Endothelial cell of umbilical vein (primary cell): ENCODE data around the gene MLLT1. TPM values are rescaled to one million over a fixed set of nuclear protein-coding genes. Genes with fewer than 3 reads are reported as not detected.

ENCODE experiments used
- BruUV-seq: library from RNA; stranded (reverse); fragments of 400-500 nt; replicated peaks from 2 replicates; lab custom pipeline; 2021; lab: Mats Ljungman, UMichigan
- CTCF ChIA-PET: fragments of 300-600, 350-600 bp; sonication (Branson Sonifier 250); formaldehyde crosslinking; loops from one replicate; lab custom pipeline; 2021; ENCODE audit warnings: antibody characterized with exemption, inconsistent platforms; lab: Charles Lee
- POLR2A ChIA-PET: fragments of 300-600, 350-600 bp; sonication (Branson Sonifier 250); formaldehyde crosslinking; loops from one replicate; lab custom pipeline; 2021; ENCODE audit warnings: antibody characterized with exemption, inconsistent platforms; lab: Charles Lee
- DNase-seq: peaks from one replicate; pipeline ENCODE4 v3.0.0-alpha.2; 2011; ENCODE audit warnings: low read depth, low spot score
- FAIRE-seq: peaks from 2 replicates; lab custom pipeline; 2011; peaks lifted over from hg19 to GRCh38; lab: Jason Lieb, UNC
- H2AFZ ChIP-seq: 2 replicates; pipeline ENCODE4 v1.6.0; 2012; ENCODE audit warnings: low read depth, low read length, control low read depth, inconsistent platforms
- H3K27ac ChIP-seq: 2 replicates; pipeline ENCODE4 v1.5.1; 2011; ENCODE audit warnings: low read depth, mild to moderate bottlenecking, control low read depth, low read length, moderate library complexity; ENCODE audit not compliant: insufficient read depth
- H3K27me3 ChIP-seq, 2 experiments: 2 replicates each; pipeline versions ENCODE4 v1.6.0 to v1.6.1; 2011; ENCODE audit warnings: low read length in 2 of 2, mixed read lengths in 1 of 2; ENCODE audit not compliant: control insufficient read depth in 2 of 2, insufficient read depth in 2 of 2
- H3K36me3 ChIP-seq, 2 experiments: 2 replicates in 1 of 2; 3 replicates in 1 of 2; pipeline ENCODE4 v1.5.1; 2011; ENCODE audit warnings: low read length in 2 of 2, mild to moderate bottlenecking in 1 of 2, moderate library complexity in 1 of 2; ENCODE audit not compliant: control insufficient read depth in 2 of 2, insufficient read depth in 2 of 2; ENCODE audit errors: extremely low read depth in 1 of 2
- H3K4me1 ChIP-seq: 3 replicates; pipeline ENCODE4 v1.5.1; 2011; ENCODE audit warnings: mild to moderate bottlenecking, low read length; ENCODE audit not compliant: control insufficient read depth, insufficient read depth; ENCODE audit errors: extremely low read depth
- H3K4me2 ChIP-seq: 2 replicates; pipeline ENCODE4 v1.6.1; 2011; ENCODE audit warnings: low read length, control low read depth, mixed read lengths; ENCODE audit not compliant: insufficient read depth
- H3K4me3 ChIP-seq, 3 experiments: fragments of 200-600 bp in 1 of 3; sonication (generic), shearing (Covaris generic) in 1 of 3; replicated peaks in 1 of 3; 2 replicates each; pipeline ENCODE4 v1.5.1; 2011 to 2016; ENCODE audit warnings: control low read depth in 3 of 3, low read length in 3 of 3, mild to moderate bottlenecking in 2 of 3, inconsistent platforms in 1 of 3, low read depth in 1 of 3, moderate library complexity in 1 of 3; ENCODE audit not compliant: insufficient read depth in 1 of 3
- H3K79me2 ChIP-seq: 2 replicates; pipeline ENCODE4 v1.6.0; 2012; ENCODE audit warnings: low read length, inconsistent platforms; ENCODE audit not compliant: control insufficient read depth, insufficient read depth
- H3K9ac ChIP-seq: replicated peaks from 2 replicates; pipeline ENCODE3; 2011; ENCODE audit warnings: low read length, control low read depth; ENCODE audit not compliant: insufficient read depth; ENCODE audit errors: extremely low read depth
- H3K9me1 ChIP-seq: replicated peaks from 3 replicates; pipeline ENCODE4 v1.6.0; 2011; ENCODE audit warnings: mild to moderate bottlenecking, low read length; ENCODE audit not compliant: control insufficient read depth, insufficient read depth; ENCODE audit errors: extremely low read depth
- H3K9me3 ChIP-seq: replicated peaks from 2 replicates; pipeline ENCODE4 v1.5.1; 2012; ENCODE audit warnings: low read length, inconsistent platforms; ENCODE audit not compliant: control insufficient read depth, insufficient read depth
- H4K20me1 ChIP-seq: replicated peaks from 2 replicates; pipeline ENCODE3; 2011; ENCODE audit warnings: mild to moderate bottlenecking, low read length; ENCODE audit not compliant: control insufficient read depth, insufficient read depth; ENCODE audit errors: extremely low read depth
- EZH2 ChIP-seq: IDR thresholded peaks from 2 replicates; pipeline ENCODE4 v1.6.1; 2012; ENCODE audit warnings: borderline replicate concordance, low read depth, mild to moderate bottlenecking, moderate library complexity, low read length, inconsistent platforms; ENCODE audit not compliant: severe bottlenecking
- FOS ChIP-seq: IDR thresholded peaks from 2 replicates; pipeline ENCODE4 v1.6.1; 2011; ENCODE audit warnings: mild to moderate bottlenecking, low read length, moderate library complexity, borderline replicate concordance; ENCODE audit not compliant: insufficient read depth
- GATA2 ChIP-seq: IDR thresholded peaks from 2 replicates; pipeline ENCODE4 v1.7.0; 2011; ENCODE audit warnings: low read depth, mild to moderate bottlenecking, moderate library complexity, mixed read lengths, low read length; ENCODE audit not compliant: insufficient read length, insufficient read depth
- JUN ChIP-seq: IDR thresholded peaks from 2 replicates; pipeline ENCODE4 v1.6.1; 2011; ENCODE audit warnings: borderline replicate concordance, low read depth; ENCODE audit not compliant: insufficient read length, insufficient read depth
- MYC ChIP-seq: IDR thresholded peaks from one replicate; pipeline ENCODE4 v1.6.1; 2011; ENCODE audit warnings: mild to moderate bottlenecking, low read depth, low read length
- POLR2A ChIP-seq: IDR thresholded peaks from 2 replicates; pipeline ENCODE4 v1.6.1; 2012; ENCODE audit warnings: low read depth, mild to moderate bottlenecking, control low read depth, low read length
- POLR2AphosphoS5 ChIP-seq: IDR thresholded peaks from 2 replicates; pipeline ENCODE4 v1.6.1; 2012; ENCODE audit warnings: low read depth, mild to moderate bottlenecking, control low read depth, low read length, moderate library complexity; ENCODE audit not compliant: insufficient read depth
- dilution Hi-C: fragments of 300-500 bp; cut with MboI; formaldehyde crosslinking; loops from one replicate; pipeline ENCODE4 v1.15.0; 2019; ENCODE audit warnings: low sequenced_read_pairs; ENCODE audit not compliant: extremely low pct_ligation_motif_present
- intact Hi-C: fragments of 100-400 bp; cut with micrococcal nuclease; formaldehyde crosslinking; loops from one replicate; pipeline ENCODE4 v1.10.0; 2022
- polyA plus RNA-seq, 4 experiments: library from polyadenylated mRNA; depleted of rRNA in 3 of 4; stranded (reverse) in 3 of 4; unstranded in 1 of 4; fragments of >200 nt; gene quantifications; 2 replicates each; pipeline versions ENCODE4 v1.2.1 to v1.2.3, GENCODE V29; 2011 to 2012; ENCODE audit warnings: missing spikeins in 1 of 4
- total RNA-seq: library from RNA; stranded (reverse); gene quantifications from 2 replicates; pipeline ENCODE4 v1.2.3, GENCODE V29; 2021
- TF ChIP-seq, protein P1 (sequence below): IDR thresholded peaks from 2 replicates; pipeline ENCODE4 v1.6.1; 2011; ENCODE audit not compliant: insufficient read depth, insufficient read length
- TF ChIP-seq, protein P2 (sequence below), 2 donors: IDR thresholded peaks; 1 replicate in 1 of 2; 2 replicates in 1 of 2; pipeline ENCODE4 v1.5.1; 2011; ENCODE audit warnings: low read length in 2 of 2, mild to moderate bottlenecking in 2 of 2, moderate library complexity in 2 of 2, control low read depth in 1 of 2, inconsistent platforms in 1 of 2, low read depth in 1 of 2; ENCODE audit not compliant: insufficient read depth in 1 of 2; ENCODE audit errors: extremely low read depth in 1 of 2

The MLLT1 gene
- total and polyA plus RNA-seq, 2 donors (not counting 3 experiments of a cell fraction or from before 2014, with no cell fraction given), result 43.9 to 84.8 TPM

DNA sequence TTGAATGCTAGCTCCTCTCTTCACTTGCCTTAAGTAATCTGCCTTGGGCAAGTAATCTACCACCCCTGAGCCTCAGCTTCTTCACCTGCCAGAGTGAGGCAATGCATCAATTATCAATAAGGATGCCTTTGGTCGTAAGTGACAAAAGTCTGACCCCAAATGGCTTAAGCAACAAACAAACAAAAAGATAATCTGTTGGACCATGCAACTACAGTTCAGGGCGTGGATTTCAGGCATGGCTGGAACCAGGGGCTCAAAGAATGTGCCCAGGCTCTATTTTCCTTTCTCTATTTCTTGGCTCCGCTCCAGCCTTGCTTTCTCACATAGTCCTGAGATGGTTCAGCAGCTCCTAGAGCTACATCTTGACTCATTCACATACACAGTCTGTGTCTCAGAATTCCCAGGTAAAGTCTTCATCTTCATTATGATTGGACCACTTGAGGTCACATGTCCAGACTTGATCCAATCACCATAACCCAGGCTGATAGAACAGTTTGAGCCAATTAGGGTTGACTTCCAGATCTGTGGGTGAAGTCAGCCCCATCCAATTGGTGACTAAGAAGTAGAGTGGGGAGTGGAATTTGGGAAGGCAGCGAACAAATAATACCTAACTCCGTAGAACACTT lies 114.8 kb downstream of the MLLT1 start:
- dilution Hi-C loops (no loop called here), intact Hi-C loops (loop anchor here (5.0 to 10.0 kb wide), 2 partner anchors 260 to 467 kb away; partner anchors contain the start of gene KHSRP)
- no peak overlapping the region for H3K4me3 ChIP-seq
- TF ChIP-seq, protein P1, sequence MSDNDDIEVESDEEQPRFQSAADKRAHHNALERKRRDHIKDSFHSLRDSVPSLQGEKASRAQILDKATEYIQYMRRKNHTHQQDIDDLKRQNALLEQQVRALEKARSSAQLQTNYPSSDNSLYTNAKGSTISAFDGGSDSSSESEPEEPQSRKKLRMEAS, result no peak
- no peak for TF ChIP-seq EZH2
- no peak for TF ChIP-seq FOS
- TF ChIP-seq, protein P2, sequence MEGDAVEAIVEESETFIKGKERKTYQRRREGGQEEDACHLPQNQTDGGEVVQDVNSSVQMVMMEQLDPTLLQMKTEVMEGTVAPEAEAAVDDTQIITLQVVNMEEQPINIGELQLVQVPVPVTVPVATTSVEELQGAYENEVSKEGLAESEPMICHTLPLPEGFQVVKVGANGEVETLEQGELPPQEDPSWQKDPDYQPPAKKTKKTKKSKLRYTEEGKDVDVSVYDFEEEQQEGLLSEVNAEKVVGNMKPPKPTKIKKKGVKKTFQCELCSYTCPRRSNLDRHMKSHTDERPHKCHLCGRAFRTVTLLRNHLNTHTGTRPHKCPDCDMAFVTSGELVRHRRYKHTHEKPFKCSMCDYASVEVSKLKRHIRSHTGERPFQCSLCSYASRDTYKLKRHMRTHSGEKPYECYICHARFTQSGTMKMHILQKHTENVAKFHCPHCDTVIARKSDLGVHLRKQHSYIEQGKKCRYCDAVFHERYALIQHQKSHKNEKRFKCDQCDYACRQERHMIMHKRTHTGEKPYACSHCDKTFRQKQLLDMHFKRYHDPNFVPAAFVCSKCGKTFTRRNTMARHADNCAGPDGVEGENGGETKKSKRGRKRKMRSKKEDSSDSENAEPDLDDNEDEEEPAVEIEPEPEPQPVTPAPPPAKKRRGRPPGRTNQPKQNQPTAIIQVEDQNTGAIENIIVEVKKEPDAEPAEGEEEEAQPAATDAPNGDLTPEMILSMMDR (IDR thresholded peaks at IDR 0.05; ENCODE audit: extremely low read depth in 1 of 2, insufficient read depth in 1 of 2, low read depth in 1 of 2, low read length in 2 of 2), result no peak
- TF ChIP-seq MYC, result no peak
- TF ChIP-seq JUN, result no peak
- TF ChIP-seq POLR2AphosphoS5, result no peak
- no peak for TF ChIP-seq GATA2
- no peak for TF ChIP-seq POLR2A
- H3K36me3 ChIP-seq, result no peaks in the 10 kb centered on the region
- H3K27me3 ChIP-seq, result peaks cover 2 to 4% of the 10 kb centered on the region in 2 experiments
- POLR2A ChIA-PET, result no interaction called here
- H3K4me2 ChIP-seq, result no peak overlapping the region
- no peak for DNase-seq
- no peaks in the 10 kb centered on the region for H3K4me1 ChIP-seq
- H3K9me1 ChIP-seq, result no peaks in the 10 kb centered on the region
- no peaks in the 10 kb centered on the region for H3K79me2 ChIP-seq
- no peak overlapping the region for H3K27ac ChIP-seq
- no peaks in the 10 kb centered on the region for H3K9me3 ChIP-seq
- no peak for FAIRE-seq
- H2AFZ ChIP-seq, result no peak overlapping the region
- no peaks in the 10 kb centered on the region for H4K20me1 ChIP-seq
- CTCF ChIA-PET, result interaction anchor here (0.6 to 1.4 kb wide), 7 partner anchors 54 to 197 kb away, joined by 3 to 6 read pairs (median 4); partner anchors contain the start of gene CLPP
- no peak overlapping the region for H3K9ac ChIP-seq
- BruUV-seq, result no TSS peak
